Measurements from ENCODE around the gene FAM111A.
A peak's percentile ranks its signal among the peaks of the same experiment; 100 is the strongest.

Gene FAM111A

DNA sequence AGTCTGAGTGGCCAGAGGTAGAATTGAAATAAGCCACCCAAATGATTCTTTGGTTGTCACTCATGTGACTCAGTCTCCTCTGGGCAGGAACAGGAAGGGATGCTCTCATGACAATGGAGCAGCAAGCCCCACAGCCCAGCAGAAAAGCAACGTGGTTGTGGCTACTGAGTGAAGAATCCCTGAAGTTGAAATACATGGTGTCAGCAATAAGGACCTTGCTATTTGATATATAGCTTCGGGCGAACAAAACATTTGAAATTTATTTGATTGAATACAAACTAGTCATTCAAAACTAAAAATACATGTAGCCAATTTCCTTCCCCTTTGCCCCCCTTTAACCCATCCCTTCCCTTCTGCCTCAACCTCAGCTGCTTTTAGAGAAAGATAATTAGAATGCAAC lies 14.8 kb downstream of the FAM111A start:
- TF ChIP-seq, protein P1, sequence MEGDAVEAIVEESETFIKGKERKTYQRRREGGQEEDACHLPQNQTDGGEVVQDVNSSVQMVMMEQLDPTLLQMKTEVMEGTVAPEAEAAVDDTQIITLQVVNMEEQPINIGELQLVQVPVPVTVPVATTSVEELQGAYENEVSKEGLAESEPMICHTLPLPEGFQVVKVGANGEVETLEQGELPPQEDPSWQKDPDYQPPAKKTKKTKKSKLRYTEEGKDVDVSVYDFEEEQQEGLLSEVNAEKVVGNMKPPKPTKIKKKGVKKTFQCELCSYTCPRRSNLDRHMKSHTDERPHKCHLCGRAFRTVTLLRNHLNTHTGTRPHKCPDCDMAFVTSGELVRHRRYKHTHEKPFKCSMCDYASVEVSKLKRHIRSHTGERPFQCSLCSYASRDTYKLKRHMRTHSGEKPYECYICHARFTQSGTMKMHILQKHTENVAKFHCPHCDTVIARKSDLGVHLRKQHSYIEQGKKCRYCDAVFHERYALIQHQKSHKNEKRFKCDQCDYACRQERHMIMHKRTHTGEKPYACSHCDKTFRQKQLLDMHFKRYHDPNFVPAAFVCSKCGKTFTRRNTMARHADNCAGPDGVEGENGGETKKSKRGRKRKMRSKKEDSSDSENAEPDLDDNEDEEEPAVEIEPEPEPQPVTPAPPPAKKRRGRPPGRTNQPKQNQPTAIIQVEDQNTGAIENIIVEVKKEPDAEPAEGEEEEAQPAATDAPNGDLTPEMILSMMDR (IDR thresholded peaks at IDR 0.05; ENCODE audit: poor library complexity, severe bottlenecking) = no peak
- no peak overlapping the region for H3K4me3 ChIP-seq (ENCODE audit: severe bottlenecking)
- H3K4me1 ChIP-seq (ENCODE audit: insufficient read depth, poor library complexity, severe bottlenecking) = no peaks in the 10 kb centered on the region
- DNase-seq (ENCODE audit: low spot score) = no peak
- no peak overlapping the region for H3K27ac ChIP-seq (ENCODE audit: poor library complexity, severe bottlenecking)
- peaks cover 9% of the 10 kb centered on the region for H3K36me3 ChIP-seq (ENCODE audit: low read depth)
- no peaks in the 10 kb centered on the region for H3K27me3 ChIP-seq (ENCODE audit: insufficient read depth, poor library complexity, severe bottlenecking)
- ATAC-seq (ENCODE audit: low read depth) = no peak
- no peaks in the 10 kb centered on the region for H3K9me3 ChIP-seq (ENCODE audit: severe bottlenecking)

GRCh38 chr11:59158206-59159068 lies 15.8 kb downstream of the FAM111A start:
- H3K4me3 ChIP-seq (ENCODE audit: severe bottlenecking) = no peak overlapping the region
- H3K9me3 ChIP-seq (ENCODE audit: severe bottlenecking) = no peaks in the 10 kb centered on the region
- no peaks in the 10 kb centered on the region for H3K4me1 ChIP-seq (ENCODE audit: insufficient read depth, poor library complexity, severe bottlenecking)
- TF ChIP-seq, protein P1 (IDR thresholded peaks at IDR 0.05; ENCODE audit: poor library complexity, severe bottlenecking) = peak; percentile 84
- H3K27ac ChIP-seq (ENCODE audit: poor library complexity, severe bottlenecking) = no peak overlapping the region
- H3K36me3 ChIP-seq (ENCODE audit: low read depth) = no peaks in the 10 kb centered on the region
- no peaks in the 10 kb centered on the region for H3K27me3 ChIP-seq (ENCODE audit: insufficient read depth, poor library complexity, severe bottlenecking)
- ATAC-seq (ENCODE audit: low read depth) = peak; percentile 91
- DNase-seq (ENCODE audit: low spot score) = no peak

DNA sequence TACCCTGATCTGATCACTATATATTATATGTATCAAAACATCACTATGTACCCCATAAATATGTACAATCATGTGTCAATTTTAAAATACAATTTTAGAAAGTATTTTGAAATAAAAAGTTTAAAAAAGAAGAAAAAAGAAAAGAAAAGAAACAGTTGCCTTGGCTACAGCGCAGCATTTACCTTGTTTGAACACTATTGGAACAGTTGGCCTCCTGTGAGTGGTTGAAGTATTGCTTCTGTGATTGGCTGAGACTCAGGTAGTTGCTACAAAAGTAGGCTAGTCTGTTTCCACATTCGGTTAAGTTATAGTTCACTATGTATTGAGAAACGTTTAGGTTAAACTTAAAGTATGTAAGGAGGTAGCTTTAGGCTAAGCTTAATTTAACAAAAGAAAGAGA lies 21.4 kb downstream of the FAM111A start:
- DNase-seq (ENCODE audit: low spot score) (no peak), ATAC-seq (ENCODE audit: low read depth) (no peak)
- H3K27ac ChIP-seq (ENCODE audit: poor library complexity, severe bottlenecking) = no peak overlapping the region
- no peaks in the 10 kb centered on the region for H3K27me3 ChIP-seq (ENCODE audit: insufficient read depth, poor library complexity, severe bottlenecking)
- no peaks in the 10 kb centered on the region for H3K9me3 ChIP-seq (ENCODE audit: severe bottlenecking)
- H3K4me1 ChIP-seq (ENCODE audit: insufficient read depth, poor library complexity, severe bottlenecking) = no peaks in the 10 kb centered on the region
- no peak overlapping the region for H3K4me3 ChIP-seq (ENCODE audit: severe bottlenecking)
- H3K36me3 ChIP-seq (ENCODE audit: low read depth) = no peaks in the 10 kb centered on the region
- TF ChIP-seq, protein P1 (IDR thresholded peaks at IDR 0.05; ENCODE audit: poor library complexity, severe bottlenecking) = no peak

DNA sequence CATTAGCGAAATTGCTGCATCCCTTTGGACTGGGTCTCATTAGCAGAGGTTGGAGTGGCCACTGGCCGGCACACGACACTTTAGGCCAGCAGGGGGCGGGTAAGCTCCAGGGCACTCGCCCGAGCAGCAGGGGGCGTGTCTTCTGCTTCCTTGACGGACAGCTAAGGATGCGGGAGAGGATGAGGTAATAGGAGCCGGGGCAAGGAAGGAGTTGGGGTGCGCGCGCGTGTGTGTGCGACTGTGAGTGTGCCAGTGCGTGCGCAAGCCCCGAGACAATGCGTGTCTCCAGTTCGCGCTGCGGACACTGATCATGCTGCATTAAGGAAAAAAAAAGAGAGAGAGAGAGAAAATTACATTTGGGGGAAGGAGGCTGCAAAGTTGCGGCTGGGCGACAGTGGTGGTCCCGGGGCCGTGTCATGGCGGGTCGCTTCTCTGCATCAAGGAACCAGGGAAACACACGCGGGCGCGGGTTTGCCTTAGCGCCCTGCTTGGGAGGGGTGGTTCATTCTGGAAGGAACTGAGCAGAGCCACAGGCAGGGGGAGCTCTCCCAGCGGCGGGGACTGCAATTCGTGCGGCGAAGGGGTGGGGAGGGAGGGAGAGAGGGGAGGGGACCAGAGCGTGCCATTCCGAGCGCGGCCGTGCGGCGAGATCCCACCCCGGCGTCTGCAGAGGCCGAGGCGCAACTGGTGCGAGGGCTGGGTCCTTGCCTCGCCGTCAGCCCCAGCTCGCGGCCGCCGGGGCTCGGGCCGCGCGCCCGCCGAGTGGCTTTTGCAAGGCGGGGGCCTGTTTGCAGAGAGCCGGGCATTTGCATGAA lies 29.1 kb downstream of the FAM111A start, which contains the start of gene DTX4:
Gene DTX4, plus strand, starts transcription at position 625 of the 815 bp plus-strand sequence. CDS start 464 bp downstream, outside the sequence.
- TF ChIP-seq, protein P1 (IDR thresholded peaks at IDR 0.05; ENCODE audit: poor library complexity, severe bottlenecking) = peak; percentile 98
- Histone ChIP-seq H3K27me3 (ENCODE audit: insufficient read depth, poor library complexity, severe bottlenecking) (no peaks in the 10 kb centered on the region), H3K27ac (ENCODE audit: poor library complexity, severe bottlenecking) (peak within 1 kb of the TSS; percentile 95), H3K36me3 (ENCODE audit: low read depth) (no peaks in the 10 kb centered on the region), H3K4me1 (ENCODE audit: insufficient read depth, poor library complexity, severe bottlenecking) (peaks cover 14% of the 10 kb centered on the region), H3K9me3 (ENCODE audit: severe bottlenecking) (no peaks in the 10 kb centered on the region), H3K4me3 (ENCODE audit: severe bottlenecking) (peak within 1 kb of the TSS; percentile 79)
- ATAC-seq (ENCODE audit: low read depth) (peak; percentile 59), DNase-seq (ENCODE audit: low spot score) (peak; percentile 92)

All from RWPE2 (cell line).